Subcutaneous preadipocyte (primary cell): ENCODE results near the gene GPD1L. TPM values are rescaled to one million over a fixed set of nuclear protein-coding genes. Genes with fewer than 3 reads are reported as not detected.

ENCODE experiments used
- total RNA-seq: library from RNA; depleted of rRNA; stranded (reverse); fragments of >200 nt; gene quantifications from 2 replicates; pipeline ENCODE4 v1.2.3, GENCODE V29; 2012

Gene GPD1L
- 9.6 and 12.9 TPM in 2 replicates for total RNA-seq

GRCh38 chr3:32106132-32106928 lies at the start of gene GPD1L:
TSS of gene GPD1L (plus strand) at chr3:32106620. CDS start at chr3:32106712, 92 bp downstream.

Other genes starting within 250 kb of the GPD1L start
- gene OSBPL10, start 125.4 kb upstream of the GPD1L start, total RNA-seq, result 2.2 and 11.1 TPM in 2 replicates
- under 0.01 and 0.59 TPM in 2 replicates for gene ZNF860, start 124.9 kb upstream of the GPD1L start, total RNA-seq
- 0.98 and 1.5 TPM in 2 replicates for gene CMTM8, start 132.1 kb downstream of the GPD1L start, total RNA-seq